GM20431 (cell line): ENCODE measurements around the gene PAXIP1.
"Not testable (repeated sequence)": the region's sequence is repeated elsewhere in the genome, so short reads cannot be mapped to it uniquely, and the experiment has no call there.

Experiments
- in situ Hi-C: fragments of 300-500 bp; cut with MseI, MboI; formaldehyde crosslinking; loops from one replicate; pipeline ENCODE4 v1.15.0; 2020; ENCODE audit warnings: low sequenced_read_pairs; ENCODE audit not compliant: unreplicated experiment

The PAXIP1 gene

GRCh38 chr7:155003092-155003375, at the start of gene PAXIP1:
PAXIP1 (minus strand) TSS chr7:155003124; CDS start chr7:155002929, 195 bp downstream.
- in situ Hi-C loops, result no loop called here

- in situ Hi-C loops, result no loop called here
These were observed 48.4 kb upstream of the PAXIP1 start for GRCh38 chr7:155051355-155051754.

DNA sequence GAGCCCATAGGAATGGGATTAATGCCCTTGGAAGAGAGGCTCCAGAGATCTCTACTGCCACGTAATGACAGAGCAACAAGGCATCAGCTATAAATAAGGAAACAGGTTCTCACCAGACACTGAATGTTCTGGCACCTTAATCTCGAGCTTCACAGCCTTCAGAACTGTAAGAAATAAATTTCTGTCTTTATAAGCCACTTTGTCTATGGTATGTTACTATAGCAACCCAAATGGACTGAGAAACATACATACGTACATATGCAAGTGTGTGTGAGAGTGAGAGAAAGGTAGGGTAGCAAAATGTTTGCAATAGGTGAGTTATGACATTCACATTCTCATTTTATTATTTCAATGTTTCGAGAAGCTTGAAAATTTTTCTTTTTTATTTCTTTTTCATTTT, 45.1 kb upstream of the PAXIP1 start:
- in situ Hi-C loops, result no loop called here

- in situ Hi-C loops, result no loop called here
These were observed 40.8 kb upstream of the PAXIP1 start for GRCh38 chr7:155043756-155044155.

DNA sequence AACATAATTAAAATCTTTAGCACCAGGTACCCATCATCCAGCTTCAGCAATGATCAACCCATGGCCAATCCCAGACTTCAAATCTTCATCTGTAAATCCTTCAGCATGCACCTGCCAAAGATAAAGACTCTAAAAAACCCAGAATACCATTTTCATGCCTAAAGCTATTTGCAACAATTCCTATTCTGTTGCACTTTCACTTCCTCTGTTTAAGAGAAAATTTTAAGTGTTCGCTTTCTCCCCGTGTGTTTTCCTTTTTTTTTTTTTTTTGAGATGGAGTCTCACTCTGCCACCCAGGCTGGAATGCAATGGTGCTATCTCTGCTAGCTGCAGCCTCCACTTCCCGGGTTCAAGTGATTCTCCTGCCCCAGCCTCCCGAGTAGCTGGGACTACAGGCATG, 35.4 kb upstream of the PAXIP1 start:
- in situ Hi-C loops, result no loop called here

DNA sequence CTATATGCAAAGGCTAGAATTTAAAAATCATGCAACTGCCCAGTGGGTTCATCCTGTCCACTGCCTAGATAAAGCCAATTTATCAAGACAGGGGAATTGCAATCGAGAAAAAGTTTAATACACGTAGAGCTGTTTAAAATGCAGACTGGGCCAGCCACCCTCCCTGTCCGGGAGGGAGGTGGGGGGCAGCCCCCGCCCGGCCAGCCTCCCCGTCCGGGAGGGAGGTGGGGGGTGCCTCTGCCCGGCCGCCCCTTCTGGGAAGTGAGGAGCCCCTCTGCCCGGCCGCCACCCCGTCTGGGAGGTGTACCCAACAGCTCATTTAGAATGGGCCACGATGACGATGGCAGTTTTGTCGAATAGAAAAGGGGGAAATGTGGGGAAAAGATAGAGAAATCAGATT, 31.6 kb upstream of the PAXIP1 start:
- in situ Hi-C loops, result not testable (repeated sequence)

DNA sequence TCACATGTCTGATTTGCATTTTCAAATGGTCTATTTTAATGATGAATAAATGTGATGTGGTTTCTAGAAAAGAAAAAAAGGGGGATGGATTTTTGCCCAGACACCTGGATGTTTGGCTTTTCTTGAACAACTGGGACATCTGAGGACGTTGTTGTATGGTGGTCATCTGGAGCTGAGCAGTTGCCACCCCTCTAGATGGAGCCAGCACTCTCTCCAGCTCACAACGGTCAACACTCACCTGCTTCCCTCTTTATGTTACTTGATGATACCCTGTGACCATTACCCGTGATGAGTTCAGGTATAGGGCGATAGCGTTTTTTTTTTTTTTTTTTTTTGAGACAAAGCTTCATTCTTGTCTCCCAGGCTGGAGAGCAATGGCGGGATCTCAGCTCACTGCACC, 30.1 kb upstream of the PAXIP1 start:
- in situ Hi-C loops, result no loop called here

DNA sequence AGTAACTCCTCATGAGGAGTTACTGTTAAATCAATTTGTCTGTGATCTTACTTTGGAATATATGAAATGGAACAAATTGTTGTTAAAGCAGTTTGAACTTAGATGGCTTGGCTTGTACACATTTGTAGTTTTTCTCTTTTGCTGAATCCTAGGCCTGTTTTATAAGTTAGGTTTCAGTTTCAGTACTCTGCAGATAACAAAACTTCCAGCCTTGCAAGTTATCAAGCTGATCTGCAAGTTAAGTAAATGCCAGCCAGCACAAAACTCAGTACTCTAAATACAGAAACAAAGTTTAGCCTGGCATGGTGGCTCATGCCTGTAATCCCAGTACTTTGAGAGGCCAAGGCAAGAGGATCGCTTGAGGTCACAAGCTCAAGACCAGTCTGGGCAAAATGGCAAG, 25.0 kb upstream of the PAXIP1 start:
- in situ Hi-C loops, result no loop called here

- in situ Hi-C loops, result no loop called here
These were observed 18.8 kb upstream of the PAXIP1 start for GRCh38 chr7:155021699-155022145.

GRCh38 chr7:155020996-155021395, 18.1 kb upstream of the PAXIP1 start:
- in situ Hi-C loops, result no loop called here

DNA sequence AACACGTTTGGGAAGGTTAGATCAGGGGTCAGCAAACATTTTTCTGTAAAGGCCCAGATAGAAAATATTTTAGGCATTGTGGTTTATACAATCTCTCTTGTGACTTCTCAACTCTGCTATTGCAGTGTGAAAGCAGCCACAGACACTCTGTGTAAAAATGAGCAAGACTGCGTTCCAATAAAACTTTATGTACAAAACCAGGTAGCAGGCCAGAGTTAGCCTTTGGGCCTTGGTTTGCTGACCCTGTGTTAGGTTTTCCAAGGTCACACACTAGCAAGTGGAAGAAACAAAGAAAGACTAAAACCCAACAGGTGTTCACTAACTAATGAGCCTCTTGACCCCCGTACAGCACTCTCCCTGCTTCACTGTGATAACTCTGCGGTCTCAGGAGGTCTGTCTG, 14.9 kb upstream of the PAXIP1 start:
- in situ Hi-C loops, result no loop called here

GRCh38 chr7:155011086-155011485, 8.2 kb upstream of the PAXIP1 start:
- in situ Hi-C loops, result no loop called here

GRCh38 chr7:155009570-155010157, 6.7 kb upstream of the PAXIP1 start:
- in situ Hi-C loops, result no loop called here

GRCh38 chr7:155007947-155008346, 5.0 kb upstream of the PAXIP1 start:
- in situ Hi-C loops, result no loop called here

DNA sequence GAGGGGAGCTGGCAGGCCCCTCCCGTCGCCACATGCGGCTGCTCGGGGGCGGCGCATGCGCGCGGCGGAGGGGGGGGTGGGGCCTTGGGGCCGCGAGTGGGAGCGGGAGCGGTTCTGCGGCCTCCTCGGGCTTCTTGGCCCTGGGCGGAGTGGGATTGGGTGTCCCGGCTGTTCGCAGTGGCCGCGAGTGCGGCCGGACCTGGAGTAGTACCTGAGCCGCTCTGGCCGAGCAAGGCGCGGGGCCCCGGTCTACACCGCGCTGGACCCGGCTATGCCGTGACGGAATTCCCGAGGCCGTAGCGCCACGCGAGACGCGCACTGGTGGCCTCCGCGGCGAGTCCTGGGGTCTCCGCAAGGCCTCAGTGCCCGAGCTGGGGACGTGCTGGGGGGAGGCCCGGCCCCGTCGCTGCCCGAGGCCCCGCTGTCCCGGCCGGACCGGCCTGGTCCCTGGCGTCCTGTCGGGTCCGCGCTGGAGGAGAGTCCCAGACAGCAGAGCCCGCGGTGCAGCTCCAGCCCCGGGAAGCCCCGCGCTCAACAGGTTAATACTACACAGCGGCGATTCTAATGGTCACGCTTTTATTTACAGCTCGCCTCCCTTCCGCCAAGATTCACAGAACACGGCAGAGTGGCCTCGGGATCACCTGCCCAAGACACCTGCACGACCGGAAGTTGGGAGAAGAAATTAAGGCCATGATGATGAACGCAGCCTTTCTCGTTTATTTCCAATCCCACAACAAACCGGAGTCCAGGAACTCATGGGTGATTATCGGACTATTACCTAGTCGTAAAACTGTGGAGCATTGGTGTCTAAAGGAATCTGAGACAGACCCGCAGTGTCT, 671 bp upstream of the PAXIP1 start:
- in situ Hi-C loops, result no loop called here

- in situ Hi-C loops, result no loop called here
These were observed 373 bp downstream of the PAXIP1 start for GRCh38 chr7:155002411-155003091.

DNA sequence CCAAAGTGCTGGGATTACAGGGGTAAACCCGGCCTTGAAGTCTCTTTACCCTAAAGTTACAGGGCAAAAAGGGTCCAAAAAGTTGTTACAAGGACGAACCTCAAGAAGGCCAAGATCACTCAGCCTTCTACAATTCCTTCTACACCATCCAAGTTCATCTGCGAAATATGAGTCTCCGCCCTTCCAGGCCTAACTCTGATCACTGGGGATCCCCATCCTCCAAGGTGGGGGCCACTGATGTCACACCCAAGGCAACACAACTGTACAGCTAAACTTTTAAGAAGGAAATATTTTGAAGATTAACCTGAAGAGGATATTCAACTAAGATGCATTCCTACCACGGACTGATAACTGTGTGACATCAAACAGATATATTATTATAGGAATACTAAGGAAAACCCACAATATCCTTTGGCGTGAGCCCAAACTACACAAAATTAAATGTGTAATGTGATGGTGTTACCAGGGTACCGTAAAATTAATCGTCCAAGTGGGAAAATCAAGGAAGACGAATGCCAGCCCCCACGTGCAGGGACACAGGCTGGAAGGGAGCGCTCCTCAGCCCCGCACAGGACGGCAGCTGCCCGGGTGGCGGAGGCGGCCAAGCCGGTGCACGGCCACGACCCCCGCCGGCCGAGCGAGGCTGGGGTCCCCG, 1.0 kb downstream of the PAXIP1 start:
- in situ Hi-C loops, result no loop called here

GRCh38 chr7:155000795-155001194, 2.1 kb downstream of the PAXIP1 start:
- in situ Hi-C loops, result no loop called here

DNA sequence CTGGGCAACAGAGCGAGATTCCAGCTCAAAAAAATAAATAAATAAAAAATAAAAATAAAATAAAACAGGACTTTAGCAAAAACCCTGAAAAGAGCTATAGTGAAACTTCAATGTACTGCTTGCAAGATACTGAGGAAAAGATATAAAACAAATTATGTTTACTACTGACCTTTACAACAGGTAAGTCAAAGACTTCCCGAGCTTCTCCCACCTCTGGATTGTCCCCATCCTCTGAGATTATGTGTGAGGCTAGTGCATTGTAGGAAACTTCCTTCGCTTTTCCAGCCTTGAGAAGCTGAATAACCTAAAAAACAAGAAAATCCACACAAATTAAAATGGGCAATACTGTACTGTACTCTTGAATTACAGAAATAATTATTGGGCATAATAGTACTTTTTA, 4.4 kb downstream of the PAXIP1 start:
- in situ Hi-C loops, result no loop called here

GRCh38 chr7:154997840-154998370, 5.0 kb downstream of the PAXIP1 start:
- in situ Hi-C loops, result no loop called here

GRCh38 chr7:154996756-154997155, 6.2 kb downstream of the PAXIP1 start:
- in situ Hi-C loops, result no loop called here
